ENCODE measurements around the gene ADGRB3. TPM values are rescaled to one million over a fixed set of nuclear protein-coding genes. Genes with fewer than 3 reads are reported as not detected.

ADGRB3 gene
- total and polyA plus RNA-seq, 10 of the 15 experiments (the other 5 are each of a cell fraction or from before 2014, with no cell fraction given): 0.03 to 0.06 TPM; not detected in 8

DNA sequence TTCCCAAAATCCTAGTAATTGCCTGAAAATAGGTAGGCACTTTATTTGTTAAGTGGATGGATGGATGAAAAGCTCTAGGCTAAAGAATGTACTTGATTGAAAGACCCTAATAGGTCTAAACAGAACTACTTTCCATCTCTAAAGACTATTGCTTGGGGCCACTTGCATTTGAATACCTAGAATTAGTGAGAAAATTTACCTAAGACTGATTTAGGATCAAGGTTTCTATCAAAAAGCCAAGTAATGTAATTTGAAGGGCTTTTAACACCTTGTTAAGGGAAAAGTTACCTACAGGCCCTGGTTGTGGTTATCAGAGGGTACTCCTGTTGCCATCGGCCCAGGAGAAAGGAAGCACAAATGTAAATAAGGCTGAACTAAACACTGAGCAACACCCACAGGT is 581.0 kb downstream of the ADGRB3 start (continued):
- TF ChIP-seq, protein P1, sequence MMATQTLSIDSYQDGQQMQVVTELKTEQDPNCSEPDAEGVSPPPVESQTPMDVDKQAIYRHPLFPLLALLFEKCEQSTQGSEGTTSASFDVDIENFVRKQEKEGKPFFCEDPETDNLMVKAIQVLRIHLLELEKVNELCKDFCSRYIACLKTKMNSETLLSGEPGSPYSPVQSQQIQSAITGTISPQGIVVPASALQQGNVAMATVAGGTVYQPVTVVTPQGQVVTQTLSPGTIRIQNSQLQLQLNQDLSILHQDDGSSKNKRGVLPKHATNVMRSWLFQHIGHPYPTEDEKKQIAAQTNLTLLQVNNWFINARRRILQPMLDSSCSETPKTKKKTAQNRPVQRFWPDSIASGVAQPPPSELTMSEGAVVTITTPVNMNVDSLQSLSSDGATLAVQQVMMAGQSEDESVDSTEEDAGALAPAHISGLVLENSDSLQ (IDR thresholded peaks at IDR 0.05): no peak
- no peak for TF ChIP-seq CBFB (IDR thresholded peaks at IDR 0.05; ENCODE audit: low read depth)
- TF ChIP-seq MYC (IDR thresholded peaks at IDR 0.05; ENCODE audit: insufficient read depth, insufficient read length, insufficient replicate concordance, low read length, severe bottlenecking): no peak
- TF ChIP-seq ATF7 (IDR thresholded peaks at IDR 0.05; ENCODE audit: low read depth): no peak
- TF ChIP-seq SPI1 (IDR thresholded peaks at IDR 0.05; ENCODE audit: borderline replicate concordance, insufficient read depth, low read depth, low read length): no peak

DNA sequence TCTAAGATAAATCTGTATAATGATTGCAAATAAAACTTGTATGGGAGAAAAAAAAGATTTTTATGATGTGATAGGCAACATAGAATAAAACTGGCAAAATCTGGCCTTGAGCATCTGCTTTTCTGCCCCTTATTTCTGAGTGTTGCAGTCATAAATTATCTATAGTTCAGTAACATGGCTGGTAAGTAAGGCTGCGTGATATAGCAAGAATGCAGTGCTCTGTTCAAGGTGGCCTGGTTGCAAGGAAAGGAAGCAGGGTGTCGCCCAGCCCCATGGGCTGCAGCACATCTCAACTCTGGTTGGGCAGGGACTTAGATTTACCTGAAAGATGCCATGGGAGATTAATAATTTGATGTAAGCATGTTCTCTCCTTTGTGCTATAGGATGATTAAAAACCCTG is 582.3 kb downstream of the ADGRB3 start:
- no peak overlapping the region for H3K4me2 ChIP-seq (ENCODE audit: control insufficient read depth, insufficient read depth)
- intact Hi-C loops (cut with micrococcal nuclease; ENCODE audit: unreplicated experiment): no loop called here
- no peak overlapping the region for H3K27ac ChIP-seq (ENCODE audit: control insufficient read depth, insufficient read depth)
- ChIA-PET SMC1A (ENCODE audit: uncharacterized antibody, unreplicated experiment) (no interaction called here), CTCF (no interaction called here), RAD21 (ENCODE audit: unreplicated experiment) (interaction anchor here (0.7 kb wide), 1 partner anchor 219 kb away, joined by 3 read pairs; no protein-coding TSS in a partner anchor), POLR2A (no interaction called here)
- no peaks in the 10 kb centered on the region for H3K36me3 ChIP-seq (ENCODE audit: control insufficient read depth in 2 of 2, insufficient read depth in 2 of 2, low read length in 1 of 2)
- no TSS peak for BruUV-seq (replicated peaks)
- no peaks in the 10 kb centered on the region for H3K27me3 ChIP-seq (replicated peaks in 1 of 2; ENCODE audit: control insufficient read depth in 2 of 2, insufficient read depth in 2 of 2, low read length in 1 of 2)
- no peak for TF ChIP-seq FOXK2 (IDR thresholded peaks at IDR 0.05)
- TF ChIP-seq ZZZ3 (IDR thresholded peaks at IDR 0.05; ENCODE audit: control insufficient read depth, insufficient read length, low read depth): no peak
- TF ChIP-seq, protein P1 (IDR thresholded peaks at IDR 0.05): no peak
- no peak for TF ChIP-seq ZBED1 (IDR thresholded peaks at IDR 0.05; ENCODE audit: borderline replicate concordance)
- TF ChIP-seq, protein P2, sequence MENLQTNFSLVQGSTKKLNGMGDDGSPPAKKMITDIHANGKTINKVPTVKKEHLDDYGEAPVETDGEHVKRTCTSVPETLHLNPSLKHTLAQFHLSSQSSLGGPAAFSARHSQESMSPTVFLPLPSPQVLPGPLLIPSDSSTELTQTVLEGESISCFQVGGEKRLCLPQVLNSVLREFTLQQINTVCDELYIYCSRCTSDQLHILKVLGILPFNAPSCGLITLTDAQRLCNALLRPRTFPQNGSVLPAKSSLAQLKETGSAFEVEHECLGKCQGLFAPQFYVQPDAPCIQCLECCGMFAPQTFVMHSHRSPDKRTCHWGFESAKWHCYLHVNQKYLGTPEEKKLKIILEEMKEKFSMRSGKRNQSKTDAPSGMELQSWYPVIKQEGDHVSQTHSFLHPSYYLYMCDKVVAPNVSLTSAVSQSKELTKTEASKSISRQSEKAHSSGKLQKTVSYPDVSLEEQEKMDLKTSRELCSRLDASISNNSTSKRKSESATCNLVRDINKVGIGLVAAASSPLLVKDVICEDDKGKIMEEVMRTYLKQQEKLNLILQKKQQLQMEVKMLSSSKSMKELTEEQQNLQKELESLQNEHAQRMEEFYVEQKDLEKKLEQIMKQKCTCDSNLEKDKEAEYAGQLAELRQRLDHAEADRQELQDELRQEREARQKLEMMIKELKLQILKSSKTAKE (IDR thresholded peaks at IDR 0.05; ENCODE audit: low read depth, poor library complexity, severe bottlenecking): no peak
- TF ChIP-seq, protein P3, sequence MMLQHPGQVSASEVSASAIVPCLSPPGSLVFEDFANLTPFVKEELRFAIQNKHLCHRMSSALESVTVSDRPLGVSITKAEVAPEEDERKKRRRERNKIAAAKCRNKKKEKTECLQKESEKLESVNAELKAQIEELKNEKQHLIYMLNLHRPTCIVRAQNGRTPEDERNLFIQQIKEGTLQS (IDR thresholded peaks at IDR 0.05; ENCODE audit: borderline replicate concordance, extremely low read depth, low read depth, low read length): no peak
- TF ChIP-seq SMAD1 (IDR thresholded peaks at IDR 0.05; ENCODE audit: low read depth, partially characterized antibody): no peak
- H3K9me3 ChIP-seq (replicated peaks; ENCODE audit: control insufficient read depth, insufficient read depth, low read length): no peaks in the 10 kb centered on the region
- ATAC-seq: no peak
- WGBS (ENCODE audit: insufficient coverage, insufficient replicate concordance, low lambda C conversion rate, missing lambda C conversion rate): 0% methylated on average over 2 of the region's 2 CpGs
- H3K4me1 ChIP-seq (ENCODE audit: control insufficient read depth, insufficient read depth, low read length): no peaks in the 10 kb centered on the region
- no peak for DNase-seq (ENCODE audit: low read depth, low spot score)
- no peaks in the 10 kb centered on the region for H4K20me1 ChIP-seq (ENCODE audit: control insufficient read depth, insufficient read depth)
- H3K79me2 ChIP-seq (ENCODE audit: control insufficient read depth, insufficient read depth, low read length): no peaks in the 10 kb centered on the region
- no peak overlapping the region for H3K9ac ChIP-seq (ENCODE audit: control insufficient read depth, insufficient read depth, low read length)
- FAIRE-seq: no peak
- in situ Hi-C loops (cut with MboI): no loop called here
- no peak overlapping the region for H3K4me3 ChIP-seq
- no peak overlapping the region for H2AFZ ChIP-seq (ENCODE audit: control insufficient read depth, low read depth, low read length)
